PC-9 (cell line): Measurements from ENCODE around the gene APEH. TPM values are rescaled to one million over a fixed set of nuclear protein-coding genes. Genes with fewer than 3 reads are reported as not detected.

Experiments used
- BruUV-seq: library from RNA; stranded (reverse); fragments of 400-500 nt; replicated peaks from 2 replicates; lab custom pipeline; 2021; lab: Mats Ljungman, UMichigan
- CTCF ChIA-PET: fragments of 300-600 bp; sonication (Branson Sonifier 250); formaldehyde crosslinking; loops from one replicate; lab custom pipeline; 2022; ENCODE audit warnings: antibody characterized with exemption; lab: Charles Lee
- POLR2A ChIA-PET: fragments of 300-600 bp; sonication (Branson Sonifier 250); formaldehyde crosslinking; loops from one replicate; lab custom pipeline; 2022; ENCODE audit warnings: antibody characterized with exemption; ENCODE audit not compliant: unreplicated experiment; lab: Charles Lee
- DNase-seq, 2 experiments: peaks; one replicate each; pipeline versions ENCODE4 v3.0.0 to v3.0.0-alpha.2; 2015 to 2022; ENCODE audit warnings: mixed read lengths in 1 of 2
- H2AFZ ChIP-seq: fragments of 200-600 bp; sonication (generic); 2 replicates; pipeline ENCODE4 v1.8.1; 2017; ENCODE audit warnings: antibody characterized with exemption
- H3F3A ChIP-seq: fragments of 200-600 bp; sonication (generic); 2 replicates; pipeline ENCODE4 v1.8.1; 2017; ENCODE audit warnings: antibody characterized with exemption, mild to moderate bottlenecking, low read depth; ENCODE audit not compliant: insufficient read depth
- H3K27ac ChIP-seq: fragments of 200-600 bp; sonication (generic); 2 replicates; pipeline ENCODE4 v1.6.1; 2016; ENCODE audit warnings: mixed run types
- H3K27me3 ChIP-seq: fragments of 200-600 bp; sonication (generic); 2 replicates; pipeline ENCODE4 v1.6.1; 2016; ENCODE audit warnings: low read depth, mixed run types; ENCODE audit not compliant: insufficient read depth
- H3K36me3 ChIP-seq: fragments of 200-600 bp; sonication (generic); 2 replicates; pipeline ENCODE4 v1.6.1; 2016; ENCODE audit warnings: low read depth, mixed run types
- H3K4me1 ChIP-seq: fragments of 200-600 bp; sonication (generic); replicated peaks from 2 replicates; pipeline ENCODE4 v1.6.1; 2016; ENCODE audit warnings: mixed run types; ENCODE audit not compliant: insufficient read depth
- H3K4me2 ChIP-seq: fragments of 200-600 bp; sonication (generic); 2 replicates; pipeline ENCODE4 v1.6.1; 2017; ENCODE audit warnings: mixed run types
- H3K4me3 ChIP-seq: fragments of 200-600 bp; sonication (generic); 2 replicates; pipeline ENCODE4 v1.6.1; 2016; ENCODE audit warnings: mixed run types
- H3K79me2 ChIP-seq: fragments of 200-600 bp; sonication (generic); 2 replicates; pipeline ENCODE4 v1.6.1; 2017; ENCODE audit warnings: low read depth, mixed run types
- H3K9me2 ChIP-seq: fragments of 200-600 bp; sonication (generic); 2 replicates; pipeline ENCODE4 v1.8.1; 2017; ENCODE audit warnings: mild to moderate bottlenecking; ENCODE audit not compliant: insufficient read depth
- H3K9me3 ChIP-seq: fragments of 200-600 bp; sonication (generic); 2 replicates; pipeline ENCODE4 v1.8.1; 2016; ENCODE audit warnings: low read depth; ENCODE audit not compliant: insufficient read depth
- H4K20me1 ChIP-seq: fragments of 200-600 bp; sonication (generic); 2 replicates; pipeline ENCODE4 v1.8.1; 2017; ENCODE audit not compliant: insufficient read depth
- EZH2 ChIP-seq: fragments of 200-600 bp; sonication (generic); IDR thresholded peaks from 2 replicates; pipeline ENCODE4 v1.8.0; 2017; ENCODE audit warnings: antibody characterized with exemption, low read depth
- intact Hi-C: fragments of 100-400 bp; cut with micrococcal nuclease; formaldehyde crosslinking; loops from one replicate; pipeline ENCODE4 v1.10.0; 2022; ENCODE audit not compliant: unreplicated experiment
- total RNA-seq: library from RNA; stranded (reverse); gene quantifications from 2 replicates; pipeline ENCODE4 v1.2.3, GENCODE V29; 2021
- TF ChIP-seq, protein P1 (sequence below): fragments of 200-600 bp; sonication (generic); conservative IDR thresholded peaks from 2 replicates; pipeline ENCODE4 v1.6.1; 2017; ENCODE audit warnings: mixed run types, antibody characterized with exemption, mild to moderate bottlenecking, moderate library complexity

APEH gene
- total RNA-seq, 1 experiment from 2014 or later, result 131 TPM

DNA sequence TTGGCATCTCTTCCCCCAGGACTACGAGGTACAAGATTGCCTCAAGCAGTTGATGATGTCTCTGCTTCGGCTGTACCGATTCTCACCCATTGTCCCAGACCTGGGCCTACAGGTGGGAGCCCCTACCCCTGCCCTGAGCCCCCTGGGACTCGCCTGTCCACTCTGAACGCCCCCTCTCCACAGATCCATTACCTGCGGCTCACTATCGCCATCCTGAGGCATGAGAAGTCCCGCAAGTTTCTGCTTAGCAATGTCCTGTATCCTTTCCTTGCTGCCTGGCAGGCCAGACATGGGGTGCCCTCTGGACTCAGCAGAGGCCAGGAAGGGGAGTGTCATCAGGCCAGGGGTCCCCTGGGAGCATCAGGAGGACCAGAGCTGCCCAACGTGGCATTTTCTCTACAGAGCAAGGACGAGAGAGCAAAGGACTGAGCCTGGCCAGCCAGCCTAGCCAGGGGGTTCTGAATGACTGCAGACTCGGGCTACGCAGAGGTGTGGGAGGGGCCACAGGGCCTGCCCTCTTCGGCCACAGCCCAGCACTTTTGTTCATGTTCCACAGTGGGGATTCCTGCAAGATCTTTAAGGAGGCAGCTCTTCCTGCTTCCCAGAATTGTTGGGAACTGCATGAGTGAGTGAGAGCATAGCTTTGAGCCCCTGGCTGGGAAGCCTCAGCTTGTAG lies 26.4 kb downstream of the APEH start:
- no peak for DNase-seq
- H3K4me1 ChIP-seq, result no peaks in the 10 kb centered on the region

DNA sequence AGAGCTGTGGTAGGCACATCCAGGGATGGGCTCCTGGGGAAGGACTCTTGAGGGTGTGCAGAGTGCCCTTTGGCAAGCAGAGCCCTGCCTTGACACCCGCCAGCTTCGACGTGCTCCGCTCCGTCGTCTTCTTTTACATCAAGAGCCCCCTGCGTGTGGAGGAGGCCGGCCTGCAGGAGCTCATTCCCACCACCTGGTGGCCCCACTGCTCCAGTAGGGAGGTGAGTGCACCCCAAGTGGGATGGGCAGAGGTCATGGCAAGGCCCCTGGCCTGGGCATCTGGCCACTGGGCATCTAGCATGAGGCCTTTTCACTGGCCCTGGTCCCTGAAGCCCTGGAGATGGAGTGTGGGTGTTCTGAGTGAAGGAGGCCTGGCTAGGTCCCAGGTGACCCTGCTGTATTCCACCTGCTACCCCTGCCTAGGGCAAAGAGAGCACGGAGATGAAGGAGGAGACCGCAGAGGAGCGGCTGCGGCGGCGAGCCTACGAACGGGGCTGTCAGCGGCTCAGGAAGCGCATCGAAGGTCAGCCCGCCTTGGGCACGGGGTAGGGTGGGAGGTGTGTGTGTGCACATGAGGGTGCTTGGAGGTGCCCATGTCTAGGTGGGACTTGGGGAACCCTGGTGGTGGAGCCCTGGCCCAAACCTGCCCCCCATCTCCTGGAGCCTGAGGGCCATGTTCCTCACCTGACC lies 27.4 kb downstream of the APEH start:
- Histone ChIP-seq H3K36me3 (no peaks in the 10 kb centered on the region), H2AFZ (no peak overlapping the region), H3F3A (no peaks in the 10 kb centered on the region), H3K4me2 (no peak overlapping the region), H3K27ac (no peak overlapping the region), H3K27me3 (no peaks in the 10 kb centered on the region), H3K4me1 (no peaks in the 10 kb centered on the region), H3K9me2 (no peaks in the 10 kb centered on the region), H4K20me1 (no peaks in the 10 kb centered on the region), H3K79me2 (no peaks in the 10 kb centered on the region), H3K9me3 (no peaks in the 10 kb centered on the region), H3K4me3 (no peak overlapping the region)
- ChIA-PET CTCF (interaction anchor here (1.5 kb wide), 1 partner anchor 137 kb away, joined by 5 read pairs; no protein-coding TSS in a partner anchor), POLR2A (no interaction called here)
- TF ChIP-seq, protein P1, sequence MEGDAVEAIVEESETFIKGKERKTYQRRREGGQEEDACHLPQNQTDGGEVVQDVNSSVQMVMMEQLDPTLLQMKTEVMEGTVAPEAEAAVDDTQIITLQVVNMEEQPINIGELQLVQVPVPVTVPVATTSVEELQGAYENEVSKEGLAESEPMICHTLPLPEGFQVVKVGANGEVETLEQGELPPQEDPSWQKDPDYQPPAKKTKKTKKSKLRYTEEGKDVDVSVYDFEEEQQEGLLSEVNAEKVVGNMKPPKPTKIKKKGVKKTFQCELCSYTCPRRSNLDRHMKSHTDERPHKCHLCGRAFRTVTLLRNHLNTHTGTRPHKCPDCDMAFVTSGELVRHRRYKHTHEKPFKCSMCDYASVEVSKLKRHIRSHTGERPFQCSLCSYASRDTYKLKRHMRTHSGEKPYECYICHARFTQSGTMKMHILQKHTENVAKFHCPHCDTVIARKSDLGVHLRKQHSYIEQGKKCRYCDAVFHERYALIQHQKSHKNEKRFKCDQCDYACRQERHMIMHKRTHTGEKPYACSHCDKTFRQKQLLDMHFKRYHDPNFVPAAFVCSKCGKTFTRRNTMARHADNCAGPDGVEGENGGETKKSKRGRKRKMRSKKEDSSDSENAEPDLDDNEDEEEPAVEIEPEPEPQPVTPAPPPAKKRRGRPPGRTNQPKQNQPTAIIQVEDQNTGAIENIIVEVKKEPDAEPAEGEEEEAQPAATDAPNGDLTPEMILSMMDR, result peak; percentile 52
- TF ChIP-seq EZH2, result no peak
- peak in 1 of 2 experiments; percentile 23 for DNase-seq
- intact Hi-C loops, result loop anchor here (5.0 to 10.0 kb wide), 2 partner anchors 206 to 483 kb away; no protein-coding TSS in a partner anchor
- TSS peak; percentile 16 for BruUV-seq

More for the DNA sequence above, 26.4 kb downstream of the APEH start:
- POLR2A ChIA-PET, result no interaction called here
- H3K36me3 ChIP-seq, result no peaks in the 10 kb centered on the region
- CTCF ChIA-PET, result interaction anchor here (1.5 kb wide), 1 partner anchor 138 kb away, joined by 5 read pairs; no protein-coding TSS in a partner anchor
- no peaks in the 10 kb centered on the region for H3K9me3 ChIP-seq
- H3K4me2 ChIP-seq, result no peak overlapping the region
- no peaks in the 10 kb centered on the region for H3F3A ChIP-seq
- H3K79me2 ChIP-seq, result no peaks in the 10 kb centered on the region
- intact Hi-C loops, result loop anchor here (5.0 to 10.0 kb wide), 2 partner anchors 207 to 484 kb away; no protein-coding TSS in a partner anchor
- no peak overlapping the region for H3K4me3 ChIP-seq
- no peak overlapping the region for H3K27ac ChIP-seq
- TF ChIP-seq EZH2, result no peak
- TF ChIP-seq, protein P1, result no peak; the same call in 1 of the 2 replicates
- BruUV-seq, result no TSS peak
- no peaks in the 10 kb centered on the region for H3K27me3 ChIP-seq
- H3K9me2 ChIP-seq, result no peaks in the 10 kb centered on the region
- no peaks in the 10 kb centered on the region for H4K20me1 ChIP-seq
- no peak overlapping the region for H2AFZ ChIP-seq

DNA sequence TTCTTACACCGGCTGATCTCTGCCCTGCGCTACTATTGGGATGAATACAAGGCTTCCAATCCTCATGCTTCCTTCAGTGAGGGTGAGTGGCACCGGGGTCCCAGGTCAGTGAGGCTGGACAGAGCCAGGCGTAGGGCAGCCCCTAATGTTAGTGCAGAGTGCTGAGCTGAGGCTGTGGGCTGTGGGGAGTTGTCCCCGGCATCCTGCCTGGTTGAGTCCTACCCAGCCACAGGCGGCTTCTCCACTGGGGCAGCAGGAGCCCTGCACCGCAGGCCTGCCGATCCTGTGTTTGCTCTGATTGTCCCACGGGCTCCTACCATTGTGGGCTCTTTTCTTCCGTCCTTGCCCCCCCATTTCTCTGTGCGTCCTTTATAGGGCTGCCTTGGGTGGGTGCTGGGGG lies 28.5 kb downstream of the APEH start:
- DNase-seq, result no peak
- BruUV-seq, result no TSS peak
- Histone ChIP-seq H3K4me1 (no peaks in the 10 kb centered on the region), H3K4me3 (no peak overlapping the region), H3K79me2 (no peaks in the 10 kb centered on the region), H4K20me1 (no peaks in the 10 kb centered on the region), H3K27me3 (no peaks in the 10 kb centered on the region), H3K9me3 (no peaks in the 10 kb centered on the region), H3F3A (no peaks in the 10 kb centered on the region), H2AFZ (no peak overlapping the region), H3K4me2 (no peak overlapping the region), H3K27ac (no peak overlapping the region), H3K36me3 (no peaks in the 10 kb centered on the region), H3K9me2 (no peaks in the 10 kb centered on the region)
- intact Hi-C loops, result loop anchor here (1.0 to 10.0 kb wide), 3 partner anchors 137 to 482 kb away; no protein-coding TSS in a partner anchor
- TF ChIP-seq EZH2, result no peak
- TF ChIP-seq, protein P1, result no peak
- POLR2A ChIA-PET, result no interaction called here
- CTCF ChIA-PET, result no interaction called here
